Skeletal muscle satellite cell (primary cell): ENCODE data around the gene ASPRV1.

Experiments
- H3K27me3 ChIP-seq: 2 replicates; pipeline ENCODE4 v1.7.0; 2013; ENCODE audit warnings: low read length; ENCODE audit not compliant: control insufficient read depth, insufficient read depth
- H3K36me3 ChIP-seq: 2 replicates; pipeline ENCODE4 v1.7.0; 2013; ENCODE audit warnings: mild to moderate bottlenecking, control low read depth, low read length; ENCODE audit not compliant: insufficient read depth
- H3K4me1 ChIP-seq: 2 replicates; pipeline ENCODE4 v1.7.0; 2013; ENCODE audit warnings: low read length; ENCODE audit not compliant: control insufficient read depth, insufficient read depth
- H3K4me2 ChIP-seq: 2 replicates; pipeline ENCODE4 v1.7.0; 2013; ENCODE audit warnings: mild to moderate bottlenecking, low read length
- H3K4me3 ChIP-seq: 2 replicates; pipeline ENCODE4 v1.7.0; 2013; ENCODE audit warnings: low read length
- H3K9ac ChIP-seq: 2 replicates; pipeline ENCODE4 v1.7.0; 2013; ENCODE audit warnings: mild to moderate bottlenecking, low read depth, low read length, moderate library complexity
- H3K9me3 ChIP-seq: replicated peaks from 2 replicates; pipeline ENCODE4 v1.7.0; 2013; ENCODE audit warnings: mild to moderate bottlenecking, control low read depth, low read length

The ASPRV1 gene

GRCh38 chr2:69933254-69933828, 28.1 kb downstream of the ASPRV1 start:
- H3K9ac ChIP-seq: no peak overlapping the region
- H3K36me3 ChIP-seq: peaks cover 23% of the 10 kb centered on the region
- no peak overlapping the region for H3K4me3 ChIP-seq
- no peaks in the 10 kb centered on the region for H3K27me3 ChIP-seq
- no peaks in the 10 kb centered on the region for H3K9me3 ChIP-seq
- H3K4me2 ChIP-seq: no peak overlapping the region
- H3K4me1 ChIP-seq: peaks cover 37% of the 10 kb centered on the region

- Histone ChIP-seq H3K27me3 (no peaks in the 10 kb centered on the region), H3K9ac (no peak overlapping the region), H3K4me1 (peaks cover 37% of the 10 kb centered on the region), H3K36me3 (peaks cover 16% of the 10 kb centered on the region), H3K4me2 (no peak overlapping the region), H3K4me3 (no peak overlapping the region), H3K9me3 (no peaks in the 10 kb centered on the region)
Observed at GRCh38 chr2:69932596-69932922, 28.9 kb downstream of the ASPRV1 start.

- Histone ChIP-seq H3K36me3 (peaks cover 12% of the 10 kb centered on the region), H3K4me2 (no peak overlapping the region), H3K27me3 (no peaks in the 10 kb centered on the region), H3K9me3 (no peaks in the 10 kb centered on the region), H3K4me3 (no peak overlapping the region), H3K9ac (peak overlapping the region; percentile 26), H3K4me1 (peaks cover 36% of the 10 kb centered on the region)
Observed at GRCh38 chr2:69931832-69932595, 29.4 kb downstream of the ASPRV1 start.

- Histone ChIP-seq H3K9me3 (no peaks in the 10 kb centered on the region), H3K4me2 (no peak overlapping the region), H3K4me3 (no peak overlapping the region), H3K27me3 (no peaks in the 10 kb centered on the region), H3K36me3 (no peaks in the 10 kb centered on the region), H3K9ac (no peak overlapping the region), H3K4me1 (peaks cover 5% of the 10 kb centered on the region)
Observed at GRCh38 chr2:69926849-69927515, 34.4 kb downstream of the ASPRV1 start.

- Histone ChIP-seq H3K9me3 (no peaks in the 10 kb centered on the region), H3K4me3 (no peak overlapping the region), H3K9ac (no peak overlapping the region), H3K27me3 (no peaks in the 10 kb centered on the region), H3K36me3 (no peaks in the 10 kb centered on the region), H3K4me2 (no peak overlapping the region), H3K4me1 (peaks cover 4% of the 10 kb centered on the region)
Observed at GRCh38 chr2:69923116-69923515, 38.3 kb downstream of the ASPRV1 start.

GRCh38 chr2:69918401-69918800, 43.0 kb downstream of the ASPRV1 start:
- Histone ChIP-seq H3K4me1 (peaks cover 22% of the 10 kb centered on the region), H3K9ac (no peak overlapping the region), H3K4me3 (no peak overlapping the region), H3K4me2 (peak overlapping the region; percentile 59), H3K36me3 (no peaks in the 10 kb centered on the region), H3K9me3 (no peaks in the 10 kb centered on the region), H3K27me3 (no peaks in the 10 kb centered on the region)

GRCh38 chr2:69917852-69918251, 43.6 kb downstream of the ASPRV1 start:
- Histone ChIP-seq H3K27me3 (no peaks in the 10 kb centered on the region), H3K4me3 (no peak overlapping the region), H3K4me1 (peaks cover 22% of the 10 kb centered on the region), H3K4me2 (peak overlapping the region; percentile 59), H3K36me3 (no peaks in the 10 kb centered on the region), H3K9me3 (no peaks in the 10 kb centered on the region), H3K9ac (no peak overlapping the region)

GRCh38 chr2:69916106-69916505, 45.3 kb downstream of the ASPRV1 start:
- Histone ChIP-seq H3K4me3 (peak overlapping the region; percentile 95), H3K4me1 (peaks cover 22% of the 10 kb centered on the region), H3K9ac (peak overlapping the region; percentile 82), H3K27me3 (no peaks in the 10 kb centered on the region), H3K36me3 (no peaks in the 10 kb centered on the region), H3K4me2 (peak overlapping the region; percentile 95), H3K9me3 (no peaks in the 10 kb centered on the region)

- Histone ChIP-seq H3K4me2 (peak within 1 kb of the TSS; percentile 96), H3K9me3 (no peaks in the 10 kb centered on the region), H3K36me3 (no peaks in the 10 kb centered on the region), H3K27me3 (no peaks in the 10 kb centered on the region), H3K4me1 (peaks cover 22% of the 10 kb centered on the region), H3K9ac (peak within 1 kb of the TSS; percentile 91), H3K4me3 (peak within 1 kb of the TSS; percentile 95)
Observed at GRCh38 chr2:69914950-69915945, 46.2 kb downstream of the ASPRV1 start, which contains the start of gene MXD1. Gene MXD1, plus strand, starts transcription at chr2:69915109. Its CDS starts 222 bp downstream, at chr2:69915331.

GRCh38 chr2:69914164-69914949, 47.1 kb downstream of the ASPRV1 start:
- Histone ChIP-seq H3K36me3 (peaks cover under 1% of the 10 kb centered on the region), H3K4me1 (peaks cover 22% of the 10 kb centered on the region), H3K4me3 (peak overlapping the region; percentile 82), H3K9ac (peak overlapping the region; percentile 91), H3K4me2 (peak overlapping the region; percentile 96), H3K27me3 (no peaks in the 10 kb centered on the region), H3K9me3 (no peaks in the 10 kb centered on the region)
